GM21825 (cell line): Measurements from ENCODE around the gene IRX6.

Experiments
- ATAC-seq: cut with Tn5 transposase; IDR thresholded peaks from one replicate; pipeline ENCODE4 v1.9.1; 2021; ENCODE audit warnings: mild to moderate bottlenecking, moderate library complexity; ENCODE audit not compliant: unreplicated experiment

IRX6 gene

GRCh38 chr16:55323637-55324271 lies at the start of gene IRX6:
Gene IRX6 (plus strand): TSS chr16:55324203. CDS start chr16:55325092, 889 bp downstream.
- no peak for ATAC-seq

- no peak for ATAC-seq
Measured at GRCh38 chr16:55274391-55274790, 49.6 kb upstream of the IRX6 start.

- ATAC-seq = no peak
Measured at GRCh38 chr16:55275167-55275566, 48.8 kb upstream of the IRX6 start.

- ATAC-seq = no peak
Measured at GRCh38 chr16:55275869-55276268, 48.1 kb upstream of the IRX6 start.

GRCh38 chr16:55277536-55277935 lies 46.5 kb upstream of the IRX6 start:
- no peak for ATAC-seq

- no peak for ATAC-seq
Measured at GRCh38 chr16:55279598-55279997, 44.4 kb upstream of the IRX6 start.

- no peak for ATAC-seq
Measured at GRCh38 chr16:55280587-55280986, 43.4 kb upstream of the IRX6 start.

- ATAC-seq = no peak
Measured at GRCh38 chr16:55282441-55282840, 41.6 kb upstream of the IRX6 start.

GRCh38 chr16:55283812-55284717 lies 39.9 kb upstream of the IRX6 start:
- ATAC-seq = no peak

GRCh38 chr16:55284718-55285099 lies 39.3 kb upstream of the IRX6 start:
- ATAC-seq = no peak

GRCh38 chr16:55285586-55285985 lies 38.4 kb upstream of the IRX6 start:
- no peak for ATAC-seq

- no peak for ATAC-seq
Measured at GRCh38 chr16:55289353-55289752, 34.6 kb upstream of the IRX6 start.

GRCh38 chr16:55291847-55292246 lies 32.2 kb upstream of the IRX6 start:
- no peak for ATAC-seq

- no peak for ATAC-seq
Measured at GRCh38 chr16:55292491-55292890, 31.5 kb upstream of the IRX6 start.

- ATAC-seq = no peak
Measured at GRCh38 chr16:55294129-55294528, 29.9 kb upstream of the IRX6 start.

GRCh38 chr16:55294931-55295342 lies 29.1 kb upstream of the IRX6 start:
- ATAC-seq = no peak

GRCh38 chr16:55297062-55297909 lies 26.7 kb upstream of the IRX6 start:
- ATAC-seq = no peak

- no peak for ATAC-seq
Measured at GRCh38 chr16:55297910-55298479, 26.0 kb upstream of the IRX6 start.

- no peak for ATAC-seq
Measured at GRCh38 chr16:55301385-55302008, 22.5 kb upstream of the IRX6 start.

GRCh38 chr16:55302635-55303034 lies 21.4 kb upstream of the IRX6 start:
- ATAC-seq = no peak

GRCh38 chr16:55308973-55309372 lies 15.0 kb upstream of the IRX6 start:
- no peak for ATAC-seq
